GM21529 (cell line): Measurements from ENCODE around the gene VSIG2.

Source experiments
- ATAC-seq: cut with Tn5 transposase; IDR thresholded peaks from one replicate; pipeline ENCODE4 v1.9.1; 2021; ENCODE audit not compliant: unreplicated experiment

VSIG2 gene

GRCh38 chr11:124748481-124749343, 3.3 kb downstream of the VSIG2 start:
- ATAC-seq, result no peak

- no peak for ATAC-seq
These were observed 4.0 kb downstream of the VSIG2 start for GRCh38 chr11:124748100-124748418.

GRCh38 chr11:124747406-124748099, 4.5 kb downstream of the VSIG2 start:
- ATAC-seq, result no peak

- peak; percentile 93 for ATAC-seq
These were observed 5.3 kb downstream of the VSIG2 start for GRCh38 chr11:124746621-124747243.

DNA sequence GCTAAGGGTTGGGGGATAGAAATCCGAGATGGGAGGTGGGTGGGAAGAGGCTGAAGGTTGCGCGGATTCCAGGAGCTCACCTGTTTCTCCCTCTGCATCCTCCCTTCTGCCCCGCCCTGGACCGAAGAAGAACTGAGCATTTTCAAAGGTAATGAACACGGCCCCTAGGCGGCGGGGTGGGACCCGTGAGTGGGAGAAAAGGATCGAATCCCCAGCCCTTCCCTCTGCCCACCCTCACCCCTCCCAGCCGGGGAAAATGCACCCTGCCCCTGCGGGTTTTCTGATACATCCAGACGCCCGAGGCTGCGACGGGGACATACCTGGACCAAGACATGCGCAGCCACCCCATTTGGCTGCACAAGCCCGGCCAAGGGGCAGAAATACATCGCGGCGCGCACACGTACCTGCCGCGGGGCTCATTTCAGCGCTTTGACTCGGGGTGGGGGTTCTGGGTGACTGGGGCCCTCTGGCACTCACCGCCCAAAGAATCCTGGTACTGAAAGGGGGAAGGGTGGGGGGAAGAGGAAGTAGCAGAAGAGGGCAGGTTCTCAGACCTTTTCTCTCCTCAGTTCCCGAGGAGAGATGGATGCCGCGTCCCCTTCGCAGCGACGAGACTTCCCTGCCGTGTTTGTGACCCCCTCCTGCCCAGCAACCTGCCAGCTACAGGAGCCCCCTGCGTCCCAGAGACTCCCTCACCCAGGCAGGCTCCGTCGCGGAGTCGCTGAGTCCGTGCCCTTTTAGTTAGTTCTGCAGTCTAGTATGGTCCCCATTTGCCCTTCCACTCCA, 6.0 kb downstream of the VSIG2 start:
- ATAC-seq, result peak; percentile 29

DNA sequence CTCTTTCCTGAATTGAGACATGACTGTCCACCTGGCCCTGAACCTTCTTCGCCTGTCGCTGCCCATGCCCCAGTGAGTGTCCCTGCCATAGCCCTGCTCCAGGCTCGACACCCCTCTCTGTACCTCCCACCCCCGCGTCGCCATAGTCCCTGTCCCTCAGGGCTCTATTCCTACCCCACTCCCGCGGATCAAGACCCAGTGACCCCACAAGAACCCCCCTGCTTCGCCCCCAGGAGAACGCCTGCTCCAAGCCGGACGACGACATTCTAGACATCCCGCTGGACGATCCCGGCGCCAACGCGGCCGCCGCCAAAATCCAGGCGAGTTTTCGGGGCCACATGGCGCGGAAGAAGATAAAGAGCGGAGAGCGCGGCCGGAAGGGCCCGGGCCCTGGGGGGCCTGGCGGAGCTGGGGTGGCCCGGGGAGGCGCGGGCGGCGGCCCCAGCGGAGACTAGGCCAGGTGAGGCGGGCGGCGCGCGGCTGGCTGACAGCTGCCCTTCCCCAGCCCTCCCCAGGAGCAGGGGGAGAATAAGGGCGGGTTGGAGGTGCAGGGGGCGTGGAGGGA, 6.7 kb downstream of the VSIG2 start:
- no peak for ATAC-seq

DNA sequence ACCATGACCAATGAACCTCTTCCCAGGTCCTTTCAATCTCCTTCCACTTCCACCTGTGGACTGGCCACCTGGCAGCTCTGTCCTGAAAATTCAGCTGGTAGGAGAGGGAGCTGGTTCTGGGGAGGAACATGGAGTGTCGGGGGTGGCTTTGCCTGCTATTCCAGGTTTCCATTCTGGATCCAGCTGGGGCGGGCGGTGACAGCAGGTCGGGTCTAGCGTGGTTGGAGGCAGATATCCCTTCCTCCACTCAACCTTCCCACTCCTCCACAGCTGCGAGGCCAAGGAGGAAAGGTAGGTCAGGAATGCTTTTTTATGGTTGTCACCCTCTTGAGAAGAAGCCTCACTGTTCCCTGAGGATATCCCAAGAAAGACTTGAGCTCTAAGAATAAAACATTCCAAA, 9.0 kb downstream of the VSIG2 start:
- ATAC-seq, result no peak

- ATAC-seq, result no peak
These were observed 9.5 kb downstream of the VSIG2 start for GRCh38 chr11:124742555-124742954.

GRCh38 chr11:124740277-124740882, 11.7 kb downstream of the VSIG2 start:
- ATAC-seq, result peak; percentile 39

DNA sequence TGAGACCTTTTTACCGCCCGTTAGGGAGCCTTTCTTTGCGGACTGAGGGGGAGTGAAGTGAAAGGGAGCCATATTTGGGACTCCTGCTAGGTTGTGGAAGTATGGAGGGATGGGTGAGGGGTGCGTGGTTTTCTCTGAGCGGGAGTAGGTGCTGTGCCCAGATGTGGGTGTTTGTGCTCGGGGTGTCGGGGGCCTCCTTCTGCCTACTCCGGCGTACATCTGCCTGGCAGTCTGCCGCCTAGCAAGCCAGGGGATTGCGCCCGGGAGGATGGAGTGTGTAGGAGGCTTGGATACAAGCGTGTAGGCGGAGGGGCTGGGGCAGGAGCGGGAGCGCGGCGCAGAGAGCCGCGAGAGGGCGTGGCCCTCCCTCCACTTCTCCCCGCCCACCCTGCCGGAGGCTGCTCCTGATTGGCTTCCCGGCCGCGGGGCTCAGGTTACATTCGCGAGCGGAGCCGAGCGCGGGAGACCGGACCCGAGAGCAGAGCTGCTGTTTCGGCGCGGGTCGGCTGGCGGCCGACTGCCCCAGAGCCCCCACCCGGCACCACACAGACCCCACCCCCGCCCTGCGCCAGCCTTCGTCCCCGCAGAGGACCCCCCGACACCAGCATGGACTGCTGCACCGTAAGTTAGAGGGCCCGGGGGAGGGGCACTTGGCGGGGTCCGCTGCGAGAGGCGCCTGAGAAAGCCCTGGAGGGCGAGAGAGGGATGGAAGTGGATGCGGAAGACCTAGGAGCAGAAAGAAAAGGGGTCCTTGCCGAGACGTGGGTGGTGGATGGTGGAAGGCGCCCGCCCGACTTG, 12.4 kb downstream of the VSIG2 start, which contains the start of gene NRGN:
NRGN (plus strand) TSS at position 464 of the 798 bp plus-strand sequence; CDS start at position 607, 143 bp downstream.
- ATAC-seq, result peak; percentile 98

- ATAC-seq, result no peak
These were observed 13.2 kb downstream of the VSIG2 start for GRCh38 chr11:124738713-124739478.

DNA sequence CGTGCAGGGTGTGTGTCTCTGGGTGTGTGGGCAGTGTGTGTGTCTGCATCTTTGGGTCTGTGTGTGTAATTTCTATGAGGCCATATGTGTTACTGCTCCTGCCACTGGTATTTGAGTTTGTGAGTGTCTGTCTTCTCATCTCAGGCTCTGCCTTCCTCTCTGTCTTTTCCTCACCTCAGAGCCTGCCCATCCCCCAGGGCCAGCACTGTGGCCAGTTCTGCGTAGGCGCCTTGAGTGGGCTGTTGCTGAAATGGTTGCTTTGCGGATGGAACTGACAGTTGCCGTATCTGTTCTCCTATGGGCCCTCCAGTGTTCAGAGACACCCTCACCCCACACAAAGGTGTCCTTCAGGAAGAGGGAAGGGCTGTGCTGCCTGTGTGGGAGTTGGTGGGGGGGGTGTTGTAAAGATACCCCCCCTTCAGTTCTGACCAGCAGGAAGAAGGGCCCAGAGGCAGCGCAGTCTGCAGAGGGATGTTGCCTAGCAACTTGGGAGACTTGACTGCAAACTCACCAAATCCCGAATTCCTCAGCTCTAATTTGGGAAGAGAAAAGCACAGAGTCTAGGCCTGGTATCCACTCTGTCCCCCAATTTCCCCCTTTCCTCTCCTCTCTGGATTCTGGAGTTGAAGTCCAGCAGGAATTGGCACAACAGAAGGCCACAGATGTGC, 14.3 kb downstream of the VSIG2 start:
- ATAC-seq, result no peak

DNA sequence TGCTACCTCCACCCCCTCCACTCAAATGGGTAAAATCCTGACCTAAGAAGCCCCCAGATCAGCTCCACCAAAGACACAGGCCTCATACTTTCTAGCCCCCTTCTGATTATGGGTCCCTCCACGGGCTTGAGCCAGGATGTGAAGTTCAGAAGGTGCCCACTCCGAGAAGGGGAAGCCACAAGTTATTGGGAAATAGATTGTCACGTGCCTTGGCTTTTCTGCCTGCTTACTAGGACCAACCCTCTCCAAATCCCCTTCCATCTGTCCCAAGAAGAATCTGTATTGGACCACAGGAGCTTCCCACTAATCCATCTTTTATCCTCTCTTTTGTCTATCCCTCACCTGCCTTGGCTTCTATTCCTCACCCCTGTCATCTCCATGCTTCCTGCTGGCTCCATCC, 15.3 kb downstream of the VSIG2 start:
- no peak for ATAC-seq

- ATAC-seq, result no peak
These were observed 19.8 kb downstream of the VSIG2 start for GRCh38 chr11:124732230-124732629.

- ATAC-seq, result no peak
These were observed 22.5 kb downstream of the VSIG2 start for GRCh38 chr11:124729571-124729970.

DNA sequence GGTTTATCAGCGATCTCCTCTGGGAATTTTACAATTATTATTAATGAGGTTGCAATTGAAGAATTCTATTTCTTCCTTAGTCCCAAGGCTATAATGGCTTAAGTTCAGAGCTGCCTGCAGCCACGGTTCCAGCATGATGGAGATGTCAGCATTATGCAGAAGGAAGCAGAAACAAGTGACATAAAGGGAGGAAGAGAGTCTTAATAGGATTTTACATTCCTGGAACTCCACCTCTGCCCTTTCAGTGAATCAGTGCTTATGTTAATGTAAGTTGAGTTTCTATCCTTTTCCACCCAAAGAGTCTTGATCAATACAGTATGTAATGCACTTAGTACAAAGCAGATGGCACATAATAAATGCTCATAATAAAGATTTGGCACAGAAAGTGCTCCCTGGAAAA, 23.9 kb downstream of the VSIG2 start:
- no peak for ATAC-seq

DNA sequence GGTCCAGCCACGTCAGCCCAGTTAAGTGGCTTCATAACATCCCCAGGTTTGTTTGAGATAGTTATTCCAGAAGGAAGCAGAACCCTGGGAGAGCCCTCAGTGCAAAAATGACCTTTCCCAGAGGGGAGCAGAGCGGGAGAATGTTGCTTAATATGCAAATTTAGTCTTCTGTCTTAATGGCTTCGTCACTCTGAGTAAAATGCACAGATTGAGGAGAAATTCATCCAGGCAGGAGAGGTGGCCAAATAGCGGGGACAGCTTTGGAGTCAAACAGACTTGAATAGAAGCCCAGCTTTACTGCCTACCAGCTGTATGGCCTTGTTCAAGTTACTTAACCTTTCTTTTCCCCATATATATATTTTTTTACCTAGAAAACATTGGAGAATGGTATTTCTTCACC, 24.6 kb downstream of the VSIG2 start:
- ATAC-seq, result no peak

DNA sequence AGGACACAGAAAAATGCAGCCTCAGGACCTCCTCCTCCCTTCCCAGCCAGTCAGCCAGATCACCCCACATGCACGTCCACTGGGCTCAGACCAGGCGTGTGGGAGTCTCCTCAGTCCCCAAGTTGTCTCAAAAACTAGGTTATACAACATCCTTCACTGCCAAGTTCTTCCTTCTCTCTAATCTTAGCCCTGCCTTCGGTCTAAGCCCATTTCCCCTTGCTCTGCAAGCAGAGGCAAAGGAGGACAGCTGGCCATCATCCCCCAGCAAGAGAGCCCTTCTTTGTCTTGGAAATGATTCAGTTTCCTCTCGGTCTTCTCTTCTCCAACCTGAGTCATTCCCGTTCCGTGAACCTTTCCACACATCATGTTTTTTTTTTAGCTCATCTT, 26.3 kb downstream of the VSIG2 start:
- ATAC-seq, result peak; percentile 1
